ENCODE results near the gene RERE. TPM values are rescaled to one million over a fixed set of nuclear protein-coding genes. Genes with fewer than 3 reads are reported as not detected.

Gene RERE
- total RNA-seq, 2 experiments from 2014 or later, result 45.8 to 57.1 TPM

- no peak for DNase-seq
- Mint-ChIP-seq H3K4me1 (ENCODE audit: low read depth) (peaks cover 34% of the 10 kb centered on the region), H3K27me3 (no peaks in the 10 kb centered on the region), H3K9me3 (no peaks in the 10 kb centered on the region), H3K36me3 (ENCODE audit: low read depth) (peaks cover 2% of the 10 kb centered on the region), H3K27ac (no peak overlapping the region), H3K4me3 (no peak overlapping the region)
- CTCF ChIA-PET, result interaction anchor here (1.0 kb wide), 1 partner anchor 24 kb away, joined by 3 read pairs; no protein-coding TSS in a partner anchor
- POLR2A ChIA-PET, result interaction anchor here (0.6 to 1.1 kb wide), 2 partner anchors 12 to 169 kb away, joined by 3 to 4 read pairs; no protein-coding TSS in a partner anchor
- ATAC-seq, result no peak
- TF ChIP-seq, protein P1, sequence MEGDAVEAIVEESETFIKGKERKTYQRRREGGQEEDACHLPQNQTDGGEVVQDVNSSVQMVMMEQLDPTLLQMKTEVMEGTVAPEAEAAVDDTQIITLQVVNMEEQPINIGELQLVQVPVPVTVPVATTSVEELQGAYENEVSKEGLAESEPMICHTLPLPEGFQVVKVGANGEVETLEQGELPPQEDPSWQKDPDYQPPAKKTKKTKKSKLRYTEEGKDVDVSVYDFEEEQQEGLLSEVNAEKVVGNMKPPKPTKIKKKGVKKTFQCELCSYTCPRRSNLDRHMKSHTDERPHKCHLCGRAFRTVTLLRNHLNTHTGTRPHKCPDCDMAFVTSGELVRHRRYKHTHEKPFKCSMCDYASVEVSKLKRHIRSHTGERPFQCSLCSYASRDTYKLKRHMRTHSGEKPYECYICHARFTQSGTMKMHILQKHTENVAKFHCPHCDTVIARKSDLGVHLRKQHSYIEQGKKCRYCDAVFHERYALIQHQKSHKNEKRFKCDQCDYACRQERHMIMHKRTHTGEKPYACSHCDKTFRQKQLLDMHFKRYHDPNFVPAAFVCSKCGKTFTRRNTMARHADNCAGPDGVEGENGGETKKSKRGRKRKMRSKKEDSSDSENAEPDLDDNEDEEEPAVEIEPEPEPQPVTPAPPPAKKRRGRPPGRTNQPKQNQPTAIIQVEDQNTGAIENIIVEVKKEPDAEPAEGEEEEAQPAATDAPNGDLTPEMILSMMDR (IDR thresholded peaks at IDR 0.05), result no peak
- intact Hi-C loops (cut with micrococcal nuclease), result loop anchor here (10.0 kb wide), 1 partner anchor 102 kb away; no protein-coding TSS in a partner anchor
Measured at GRCh38 chr1:8666389-8667167, 150.9 kb downstream of the RERE start.

GRCh38 chr1:8665833-8666232 is 151.6 kb downstream of the RERE start:
- Mint-ChIP-seq H3K4me3 (no peak overlapping the region), H3K4me1 (ENCODE audit: low read depth) (peaks cover 26% of the 10 kb centered on the region), H3K36me3 (ENCODE audit: low read depth) (peaks cover 2% of the 10 kb centered on the region), H3K27ac (no peak overlapping the region), H3K9me3 (no peaks in the 10 kb centered on the region), H3K27me3 (no peaks in the 10 kb centered on the region)
- POLR2A ChIA-PET, result no interaction called here
- intact Hi-C loops (cut with micrococcal nuclease), result loop anchor here (10.0 kb wide), 1 partner anchor 101 kb away; no protein-coding TSS in a partner anchor
- ATAC-seq (no peak), DNase-seq (no peak)
- CTCF ChIA-PET, result interaction anchor here (1.1 kb wide), 1 partner anchor 8 kb away, joined by 3 read pairs; no protein-coding TSS in a partner anchor
- TF ChIP-seq, protein P1 (IDR thresholded peaks at IDR 0.05), result no peak

- peaks cover 17% of the 10 kb centered on the region for H3K4me1 Mint-ChIP-seq (ENCODE audit: low read depth)
- H3K27ac Mint-ChIP-seq, result no peak overlapping the region
- TF ChIP-seq, protein P1 (IDR thresholded peaks at IDR 0.05), result no peak
- intact Hi-C loops (cut with micrococcal nuclease), result loop anchor here (10.0 kb wide), 1 partner anchor 100 kb away; no protein-coding TSS in a partner anchor
- POLR2A ChIA-PET, result interaction anchor here (1.0 kb wide), 1 partner anchor 28 kb away, joined by 3 read pairs; no protein-coding TSS in a partner anchor
- H3K4me3 Mint-ChIP-seq, result no peak overlapping the region
- no peak for DNase-seq
- H3K27me3 Mint-ChIP-seq, result no peaks in the 10 kb centered on the region
- no peak for ATAC-seq
- H3K36me3 Mint-ChIP-seq (ENCODE audit: low read depth), result peaks cover 2% of the 10 kb centered on the region
- CTCF ChIA-PET, result interaction anchor here (1.1 kb wide), 1 partner anchor 9 kb away, joined by 3 read pairs; no protein-coding TSS in a partner anchor
- no peaks in the 10 kb centered on the region for H3K9me3 Mint-ChIP-seq
Measured at GRCh38 chr1:8664887-8665286, 152.6 kb downstream of the RERE start.

DNA sequence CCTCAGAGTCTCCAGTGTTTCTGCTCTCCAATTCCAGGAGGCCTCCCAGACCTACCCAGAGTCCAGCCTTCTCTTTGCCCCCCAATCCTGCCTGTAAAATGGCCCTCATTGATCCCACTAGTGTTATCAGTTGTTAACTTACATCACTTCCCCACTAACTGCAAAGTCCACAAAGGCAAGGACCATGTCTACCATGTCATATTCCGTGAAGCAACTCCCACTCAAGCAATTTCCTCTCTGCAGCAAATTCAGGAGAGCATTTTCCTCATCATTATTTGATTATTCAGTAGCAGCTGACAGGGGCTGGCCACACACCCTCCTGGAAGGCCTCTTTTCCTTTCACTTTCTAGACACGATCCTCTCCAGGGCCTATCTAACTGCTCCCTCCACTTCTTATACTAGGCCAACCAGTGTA is 153.5 kb downstream of the RERE start:
- Mint-ChIP-seq H3K4me1 (ENCODE audit: low read depth) (peaks cover 9% of the 10 kb centered on the region), H3K4me3 (no peak overlapping the region), H3K36me3 (ENCODE audit: low read depth) (peaks cover 2% of the 10 kb centered on the region), H3K9me3 (no peaks in the 10 kb centered on the region), H3K27ac (no peak overlapping the region), H3K27me3 (no peaks in the 10 kb centered on the region)
- TF ChIP-seq, protein P1 (IDR thresholded peaks at IDR 0.05), result no peak
- intact Hi-C loops (cut with micrococcal nuclease), result loop anchor here (10.0 kb wide), 1 partner anchor 99 kb away; no protein-coding TSS in a partner anchor
- ChIA-PET CTCF (interaction anchor here (1.0 to 2.5 kb wide), 4 partner anchors 8 to 102 kb away, joined by 4 to 11 read pairs (median 6); no protein-coding TSS in a partner anchor), POLR2A (interaction anchor here (1.0 kb wide), 1 partner anchor 27 kb away, joined by 3 read pairs; no protein-coding TSS in a partner anchor)
- peak; percentile 35 for DNase-seq
- ATAC-seq, result peak; percentile 78
